Measurements from ENCODE around the gene EHHADH. TPM values are rescaled to one million over a fixed set of nuclear protein-coding genes. Genes with fewer than 3 reads are reported as not detected.

The EHHADH gene
- total RNA-seq, 4 donors from 2014 or later, result 4.4 to 21.2 (median 7.6) TPM

DNA sequence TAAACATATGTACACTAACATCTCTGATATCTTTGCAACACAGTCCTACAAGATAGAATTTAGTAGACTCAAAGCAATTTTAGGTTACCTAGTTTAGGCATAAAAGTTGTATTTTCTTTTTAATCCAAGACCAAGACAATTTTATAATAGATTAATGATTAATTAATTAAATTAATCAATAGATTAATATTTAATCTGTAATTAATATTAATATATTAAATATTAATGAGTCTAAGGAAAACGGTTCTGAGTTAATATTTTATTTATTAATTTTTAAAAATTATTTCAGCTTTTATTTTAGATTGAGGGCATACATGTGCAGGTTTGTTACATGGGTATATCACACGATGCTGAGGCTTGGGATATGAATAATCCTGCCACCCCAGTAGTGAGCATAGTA is 49.0 kb downstream of the EHHADH start:
- no peak for DNase-seq (ENCODE audit: low spot score in 2 of 2)
- TF ChIP-seq POLR2A (IDR thresholded peaks at IDR 0.05), result no peak
- intact Hi-C loops (cut with DNase I; ENCODE audit: low total_unique reads), result no loop called here
- WGBS, 2 donors, result 94% methylated on average over 2 of the region's 2 CpGs
- no peak overlapping the region for H3K4me3 ChIP-seq (ENCODE audit: low read depth, poor library complexity, severe bottlenecking)

DNA sequence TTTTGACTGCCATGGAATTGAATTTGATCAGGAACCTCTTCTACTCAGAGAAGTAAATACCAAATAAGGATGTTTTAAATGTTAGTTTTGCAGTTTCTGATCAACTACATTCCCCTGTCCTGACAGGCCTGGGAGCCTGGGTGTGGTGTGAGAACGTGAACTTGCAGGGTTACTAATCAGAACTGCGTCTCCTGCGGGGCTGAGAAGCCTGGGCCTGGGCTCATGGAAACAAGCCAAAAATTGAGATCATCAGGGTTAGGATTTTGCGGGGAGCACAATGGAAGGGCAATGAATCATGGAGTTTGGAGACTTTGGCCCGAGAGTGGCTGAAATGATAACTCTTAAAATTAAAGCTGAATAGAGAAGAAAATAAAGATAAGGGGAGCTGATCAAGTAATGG is 53.2 kb downstream of the EHHADH start:
- no peak for DNase-seq (ENCODE audit: low spot score in 2 of 2)
- WGBS, 2 donors, result 36% methylated on average over 5 of the region's 5 CpGs
- TF ChIP-seq, protein P1, sequence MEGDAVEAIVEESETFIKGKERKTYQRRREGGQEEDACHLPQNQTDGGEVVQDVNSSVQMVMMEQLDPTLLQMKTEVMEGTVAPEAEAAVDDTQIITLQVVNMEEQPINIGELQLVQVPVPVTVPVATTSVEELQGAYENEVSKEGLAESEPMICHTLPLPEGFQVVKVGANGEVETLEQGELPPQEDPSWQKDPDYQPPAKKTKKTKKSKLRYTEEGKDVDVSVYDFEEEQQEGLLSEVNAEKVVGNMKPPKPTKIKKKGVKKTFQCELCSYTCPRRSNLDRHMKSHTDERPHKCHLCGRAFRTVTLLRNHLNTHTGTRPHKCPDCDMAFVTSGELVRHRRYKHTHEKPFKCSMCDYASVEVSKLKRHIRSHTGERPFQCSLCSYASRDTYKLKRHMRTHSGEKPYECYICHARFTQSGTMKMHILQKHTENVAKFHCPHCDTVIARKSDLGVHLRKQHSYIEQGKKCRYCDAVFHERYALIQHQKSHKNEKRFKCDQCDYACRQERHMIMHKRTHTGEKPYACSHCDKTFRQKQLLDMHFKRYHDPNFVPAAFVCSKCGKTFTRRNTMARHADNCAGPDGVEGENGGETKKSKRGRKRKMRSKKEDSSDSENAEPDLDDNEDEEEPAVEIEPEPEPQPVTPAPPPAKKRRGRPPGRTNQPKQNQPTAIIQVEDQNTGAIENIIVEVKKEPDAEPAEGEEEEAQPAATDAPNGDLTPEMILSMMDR (IDR thresholded peaks at IDR 0.05), result no peak
- TF ChIP-seq POLR2A (IDR thresholded peaks at IDR 0.05), result no peak
- intact Hi-C loops (cut with DNase I; ENCODE audit: low total_unique reads), result no loop called here
- no peak overlapping the region for H3K4me3 ChIP-seq (ENCODE audit: low read depth, poor library complexity, severe bottlenecking)

DNA sequence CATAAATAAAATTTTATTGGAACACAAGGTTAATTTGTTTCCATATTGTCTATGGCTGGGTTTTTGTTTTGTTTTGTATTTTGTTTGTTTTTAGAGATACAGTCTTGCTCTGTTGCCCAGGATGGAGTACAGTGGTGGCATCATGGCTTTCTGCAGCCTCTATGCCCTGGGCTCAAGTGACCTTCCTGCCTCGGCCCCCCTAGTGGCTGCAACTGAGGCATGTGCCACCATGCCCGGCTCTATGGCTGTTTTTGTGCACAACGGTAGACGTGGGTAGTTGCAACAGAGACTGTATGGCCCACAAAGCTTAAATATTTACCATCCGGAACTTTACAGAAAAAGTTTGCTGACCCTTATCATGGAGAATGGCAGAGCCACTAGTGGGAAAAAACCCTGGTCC is 54.2 kb downstream of the EHHADH start:
- WGBS, 2 donors, result 76 to 79% methylated on average over 5 of the region's 5 CpGs
- intact Hi-C loops (cut with DNase I; ENCODE audit: low total_unique reads), result no loop called here
- TF ChIP-seq, protein P1 (IDR thresholded peaks at IDR 0.05), result no peak
- TF ChIP-seq POLR2A (IDR thresholded peaks at IDR 0.05), result no peak
- no peak for DNase-seq (ENCODE audit: low spot score in 2 of 2)
- no peak overlapping the region for H3K4me3 ChIP-seq (ENCODE audit: low read depth, poor library complexity, severe bottlenecking)

DNA sequence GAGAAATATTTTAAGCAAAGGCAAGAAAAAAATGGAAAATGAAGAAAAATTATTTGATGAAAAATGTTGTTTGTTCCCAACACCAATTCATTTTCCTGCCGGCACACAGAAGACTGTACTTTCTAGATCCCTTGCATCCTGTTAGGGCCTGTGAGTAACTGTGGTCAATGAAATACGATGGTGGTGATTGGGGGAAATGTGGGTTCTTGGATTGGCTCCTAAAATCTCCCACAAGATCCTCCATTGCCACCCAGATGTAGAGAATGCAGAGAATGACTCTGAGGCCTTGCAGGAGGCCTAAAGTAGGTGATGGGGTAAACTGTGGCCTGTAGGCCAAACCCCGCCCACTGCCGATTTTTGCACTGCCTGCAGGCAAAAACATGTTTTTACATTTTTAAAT is 54.6 kb downstream of the EHHADH start:
- WGBS, 2 donors, result 79 to 80% methylated on average over 4 of the region's 4 CpGs
- intact Hi-C loops (cut with DNase I; ENCODE audit: low total_unique reads), result no loop called here
- no peak overlapping the region for H3K4me3 ChIP-seq (ENCODE audit: low read depth, poor library complexity, severe bottlenecking)
- no peak for TF ChIP-seq POLR2A (IDR thresholded peaks at IDR 0.05)
- TF ChIP-seq, protein P1 (IDR thresholded peaks at IDR 0.05), result no peak
- no peak for DNase-seq (ENCODE audit: low spot score in 2 of 2)

DNA sequence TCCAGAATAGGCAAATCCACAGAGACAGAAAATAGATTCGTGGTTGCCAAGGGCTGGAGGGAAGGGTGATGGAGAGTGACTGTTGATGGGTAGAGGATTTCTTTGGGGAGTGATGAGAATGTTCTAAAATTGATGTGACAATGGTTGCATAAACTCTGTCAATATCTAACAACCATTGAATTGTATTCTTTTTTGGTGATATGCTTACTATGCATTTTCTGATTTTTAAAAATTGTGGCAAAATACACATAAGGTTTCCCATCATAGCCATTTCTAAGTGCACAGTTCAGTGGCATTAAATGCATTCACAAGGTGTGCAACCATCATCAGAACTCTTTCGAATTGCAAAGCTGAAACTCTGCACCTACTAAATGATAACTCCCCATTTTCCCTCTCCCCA is 56.8 kb downstream of the EHHADH start:
- TF ChIP-seq, protein P1 (IDR thresholded peaks at IDR 0.05), result no peak
- TF ChIP-seq POLR2A (IDR thresholded peaks at IDR 0.05), result no peak
- intact Hi-C loops (cut with DNase I; ENCODE audit: low total_unique reads), result no loop called here
- no peak overlapping the region for H3K4me3 ChIP-seq (ENCODE audit: low read depth, poor library complexity, severe bottlenecking)
- 96% methylated on average over 2 of the region's 2 CpGs for WGBS, 2 donors
- DNase-seq (ENCODE audit: low spot score in 2 of 2), result no peak

DNA sequence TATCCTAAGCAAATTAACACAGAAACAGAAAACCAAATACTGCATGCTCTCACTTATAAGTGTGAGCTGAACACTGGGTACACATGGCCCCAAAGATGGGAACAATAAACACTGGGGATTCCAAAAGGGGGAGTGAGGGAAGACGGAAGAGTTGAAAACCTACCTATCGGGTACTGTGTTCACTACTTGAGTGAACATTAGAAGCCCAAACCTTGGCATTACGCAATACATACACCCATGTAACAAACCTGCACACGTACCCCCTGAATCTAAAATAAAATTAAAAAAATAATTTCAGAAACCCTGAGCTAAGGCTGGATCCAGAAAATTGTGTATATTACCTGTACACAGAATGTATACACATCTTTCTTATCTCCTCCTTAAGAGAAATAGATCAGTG is 58.2 kb downstream of the EHHADH start:
- no peak for DNase-seq (ENCODE audit: low spot score in 2 of 2)
- H3K4me3 ChIP-seq (ENCODE audit: low read depth, poor library complexity, severe bottlenecking), result no peak overlapping the region
- WGBS, 2 donors, result 90 to 92% methylated on average over 4 of the region's 4 CpGs
- TF ChIP-seq, protein P1 (IDR thresholded peaks at IDR 0.05), result no peak
- intact Hi-C loops (cut with DNase I; ENCODE audit: low total_unique reads), result no loop called here

All from lower leg skin (tissue), 4 donors.